TTC549 (cell line): Measurements from ENCODE around the gene CMIP.

Experiments
- FAIRE-seq: peaks from 2 replicates; lab custom pipeline; 2012; peaks lifted over from hg19 to GRCh38; lab: Jason Lieb, UNC

CMIP gene

GRCh38 chr16:81608523-81609209, 164.1 kb downstream of the CMIP start:
- no peak for FAIRE-seq

GRCh38 chr16:81609323-81609892, 164.8 kb downstream of the CMIP start:
- FAIRE-seq = no peak

GRCh38 chr16:81610144-81610842, 165.7 kb downstream of the CMIP start:
- FAIRE-seq = no peak

- FAIRE-seq = no peak
Measured at GRCh38 chr16:81610936-81611335, 166.3 kb downstream of the CMIP start.

- FAIRE-seq = no peak
Measured at GRCh38 chr16:81611721-81612120, 167.1 kb downstream of the CMIP start.

- no peak for FAIRE-seq
Measured at GRCh38 chr16:81612351-81613163, 167.9 kb downstream of the CMIP start.

- FAIRE-seq = no peak
Measured at GRCh38 chr16:81614171-81614570, 169.6 kb downstream of the CMIP start.

GRCh38 chr16:81614654-81615359, 170.2 kb downstream of the CMIP start:
- no peak for FAIRE-seq

- no peak for FAIRE-seq
Measured at GRCh38 chr16:81615411-81615810, 170.8 kb downstream of the CMIP start.

GRCh38 chr16:81615833-81616232, 171.2 kb downstream of the CMIP start:
- FAIRE-seq = no peak

- FAIRE-seq = no peak
Measured at GRCh38 chr16:81616321-81617020, 171.9 kb downstream of the CMIP start.

- no peak for FAIRE-seq
Measured at GRCh38 chr16:81617021-81617346, 172.4 kb downstream of the CMIP start.

GRCh38 chr16:81618187-81618586, 173.6 kb downstream of the CMIP start:
- FAIRE-seq = no peak

- FAIRE-seq = no peak
Measured at GRCh38 chr16:81618661-81619060, 174.1 kb downstream of the CMIP start.

- no peak for FAIRE-seq
Measured at GRCh38 chr16:81620029-81620428, 175.4 kb downstream of the CMIP start.

GRCh38 chr16:81620796-81621195, 176.2 kb downstream of the CMIP start:
- no peak for FAIRE-seq

GRCh38 chr16:81621496-81621895, 176.9 kb downstream of the CMIP start:
- no peak for FAIRE-seq

- FAIRE-seq = no peak
Measured at GRCh38 chr16:81623365-81624102, 178.9 kb downstream of the CMIP start.

- no peak for FAIRE-seq
Measured at GRCh38 chr16:81624403-81624759, 179.8 kb downstream of the CMIP start.

GRCh38 chr16:81624760-81625543, 180.3 kb downstream of the CMIP start:
- no peak for FAIRE-seq
